GM23248 (cell line): Measurements from ENCODE around the gene CCDC15.

Source experiments
- EZH2 ChIP-seq: fragments of 200-600 bp; sonication (generic); IDR thresholded peaks from 2 replicates; pipeline ENCODE4 v1.6.1; 2018; ENCODE audit warnings: antibody characterized with exemption, mild to moderate bottlenecking; ENCODE audit not compliant: insufficient read depth, poor library complexity, severe bottlenecking
- EZH2phosphoT487 ChIP-seq: fragments of 200-600 bp; sonication (generic); IDR thresholded peaks from 2 replicates; pipeline ENCODE4 v1.6.1; 2018; ENCODE audit warnings: antibody characterized with exemption, moderate library complexity, mild to moderate bottlenecking, low read depth; ENCODE audit not compliant: insufficient read depth

GRCh38 chr11:124944565-124944964 lies 9.4 kb upstream of the CCDC15 start:
- TF ChIP-seq EZH2 (no peak), EZH2phosphoT487 (no peak)
